GM18517 (cell line): Measurements from ENCODE around the gene NLRP1.
"Not testable (repeated sequence)": the region's sequence is repeated elsewhere in the genome, so short reads cannot be mapped to it uniquely, and the experiment has no call there.

ENCODE experiments used
- ATAC-seq: cut with Tn5 transposase; IDR thresholded peaks from one replicate; pipeline ENCODE4 v1.9.1; 2021; ENCODE audit warnings: mild to moderate bottlenecking, moderate library complexity; ENCODE audit not compliant: unreplicated experiment

Gene NLRP1

DNA sequence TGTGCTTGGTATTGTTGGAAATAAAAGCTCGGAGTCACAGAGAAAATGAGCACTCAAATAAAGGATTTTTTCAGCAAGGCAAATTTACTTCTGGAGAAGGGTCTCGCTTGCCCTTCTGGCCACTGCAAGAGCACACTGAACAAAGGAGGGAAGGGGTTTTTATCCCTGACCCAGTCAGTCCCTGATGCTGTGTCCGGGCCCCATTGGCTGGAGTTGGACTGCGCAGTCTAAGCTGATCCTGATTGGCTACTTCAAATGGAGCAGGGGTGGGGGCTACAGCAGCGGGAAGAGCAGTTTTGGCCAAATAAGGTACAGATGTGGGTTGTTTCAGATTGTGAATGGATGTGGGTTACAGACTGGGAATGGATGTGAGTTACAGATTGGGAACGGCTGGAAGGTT lies 4.3 kb upstream of the NLRP1 start:
- no peak for ATAC-seq

DNA sequence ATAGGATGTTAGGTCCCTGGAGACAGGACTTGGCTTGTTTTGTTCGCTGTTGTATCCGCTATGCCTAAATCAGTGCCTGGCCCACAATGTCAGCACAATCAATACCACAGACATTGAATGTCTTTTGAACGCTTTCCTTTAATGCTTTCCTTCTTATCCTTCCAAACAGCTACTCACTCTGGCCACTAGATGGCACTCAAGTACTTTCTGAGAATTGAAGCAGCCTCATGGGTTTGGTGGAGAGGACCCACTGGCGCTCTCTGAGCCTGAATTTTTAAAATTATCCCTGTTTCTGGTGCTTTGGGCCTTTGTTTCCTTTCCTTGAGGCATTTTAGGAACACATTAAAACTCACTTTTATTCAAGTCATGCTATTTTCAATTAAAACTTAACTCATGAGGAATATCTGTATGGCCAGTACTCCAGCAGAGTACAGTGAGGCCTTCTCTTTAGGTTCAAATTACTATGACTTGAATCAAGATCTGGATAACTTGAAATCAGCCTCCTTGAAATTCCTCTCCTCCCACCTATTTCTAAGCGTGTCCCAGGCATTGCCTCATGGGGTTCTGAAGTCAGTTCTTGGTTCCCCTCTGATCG lies 3.2 kb upstream of the NLRP1 start:
- no peak for ATAC-seq

- no peak for ATAC-seq
These were observed 1.7 kb upstream of the NLRP1 start for GRCh38 chr17:5585836-5586521.

- ATAC-seq: no peak
These were observed 1.0 kb upstream of the NLRP1 start for GRCh38 chr17:5585287-5585794.

DNA sequence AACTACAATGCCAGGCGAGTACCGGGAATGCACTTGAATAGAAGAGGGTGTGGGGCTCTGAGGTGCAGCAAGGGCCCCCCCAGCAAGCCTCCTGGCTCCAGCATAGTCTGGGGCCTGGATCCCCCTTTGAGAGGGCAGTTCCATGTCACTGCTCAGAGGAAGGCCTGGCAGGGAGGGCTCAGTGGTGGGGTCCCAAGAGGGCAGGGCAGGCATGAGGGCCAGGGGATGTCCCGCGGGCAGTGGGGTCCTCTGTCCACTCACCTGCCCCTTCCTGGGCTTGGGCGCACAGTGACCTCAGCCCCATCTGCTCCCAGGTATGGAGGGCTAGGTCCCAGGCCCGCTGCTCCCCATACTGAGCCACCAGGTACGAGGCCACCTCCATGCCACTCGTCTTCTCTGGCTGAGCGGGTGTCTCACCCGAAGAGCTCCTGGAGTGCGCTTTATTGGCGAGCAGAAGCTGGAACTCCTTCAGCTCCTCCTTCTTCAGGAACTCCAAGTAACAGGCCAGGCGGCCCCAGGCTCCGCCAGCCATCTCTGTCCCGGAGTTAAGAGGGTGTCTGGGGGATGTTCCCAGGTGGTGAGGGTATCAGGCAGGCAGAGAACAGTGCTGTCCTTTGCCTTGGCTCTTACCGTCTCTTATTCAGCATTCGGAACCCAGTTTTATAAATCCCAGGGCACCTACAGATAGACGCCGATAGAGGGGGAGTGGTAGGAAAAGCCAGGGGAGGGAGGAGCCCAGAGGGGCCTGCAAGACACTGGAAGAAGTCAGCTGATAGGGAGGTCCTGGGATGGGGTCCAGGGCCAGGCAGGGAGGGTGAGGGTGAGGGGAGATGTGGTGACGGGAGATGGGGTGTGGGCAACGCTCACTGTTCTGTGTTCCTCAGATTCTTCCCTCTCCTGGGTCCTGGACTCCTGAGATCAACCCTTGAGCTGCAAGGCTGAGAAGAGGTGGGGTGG lies 605 bp downstream of the NLRP1 start:
- no peak for ATAC-seq

- ATAC-seq: no peak
These were observed 1.8 kb downstream of the NLRP1 start for GRCh38 chr17:5582209-5583185.

GRCh38 chr17:5581655-5582054 lies 2.7 kb downstream of the NLRP1 start:
- no peak for ATAC-seq

DNA sequence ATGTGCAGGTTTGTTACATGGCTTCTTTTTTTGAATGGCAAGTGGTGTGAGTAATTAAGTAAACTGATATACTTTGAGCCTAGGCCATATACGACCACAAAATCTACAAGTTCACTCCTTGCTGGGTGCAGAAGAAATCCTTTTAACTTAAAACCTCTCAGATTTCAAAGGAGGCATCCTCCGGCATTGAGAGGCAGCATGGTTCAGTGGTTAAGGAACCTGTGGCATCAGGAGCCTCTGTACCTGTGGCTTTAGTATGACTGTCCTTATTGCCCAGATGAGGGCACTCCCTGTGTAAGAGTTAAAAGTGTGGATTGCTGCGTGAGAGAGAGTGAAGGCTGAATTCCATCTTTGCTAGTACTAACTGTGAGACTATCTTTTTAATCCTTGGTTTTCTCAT lies 3.3 kb downstream of the NLRP1 start:
- no peak for ATAC-seq

DNA sequence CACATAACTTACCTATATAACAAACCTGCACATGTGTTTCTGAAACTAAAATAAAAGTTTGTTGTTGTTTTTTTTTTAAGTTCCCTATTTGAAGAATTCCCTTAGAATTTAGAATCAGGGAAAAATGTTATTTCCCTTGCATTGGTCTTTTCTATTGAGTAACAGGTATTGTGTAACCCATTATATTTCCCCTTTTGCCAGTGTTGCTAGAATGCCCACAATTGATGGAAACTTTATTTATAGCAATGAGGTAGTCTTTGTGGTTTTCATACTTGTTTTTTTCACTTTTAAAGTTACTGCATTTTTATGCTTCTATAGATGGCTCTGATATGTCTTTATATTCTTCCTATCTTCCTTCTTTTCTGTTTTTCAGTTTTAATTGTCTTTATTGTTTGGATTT lies 3.9 kb downstream of the NLRP1 start:
- ATAC-seq: no peak

DNA sequence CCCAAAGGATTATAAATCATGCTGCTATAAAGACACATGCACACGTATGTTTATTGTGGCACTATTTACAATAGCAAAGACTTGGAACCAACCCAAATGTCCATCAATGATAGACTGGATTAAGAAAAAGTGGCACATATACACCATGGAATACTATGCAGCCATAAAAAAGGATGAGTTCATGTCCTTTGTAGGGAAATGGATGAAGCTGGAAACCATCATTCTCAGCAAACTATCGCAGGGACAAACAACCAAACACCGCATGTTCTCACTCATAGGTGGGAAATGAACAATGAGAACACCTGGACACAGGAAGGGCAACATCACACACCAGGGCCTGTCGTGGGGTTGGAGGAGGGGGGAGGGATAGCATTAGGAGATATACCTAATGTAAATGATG lies 5.5 kb downstream of the NLRP1 start:
- ATAC-seq: not testable (repeated sequence)

DNA sequence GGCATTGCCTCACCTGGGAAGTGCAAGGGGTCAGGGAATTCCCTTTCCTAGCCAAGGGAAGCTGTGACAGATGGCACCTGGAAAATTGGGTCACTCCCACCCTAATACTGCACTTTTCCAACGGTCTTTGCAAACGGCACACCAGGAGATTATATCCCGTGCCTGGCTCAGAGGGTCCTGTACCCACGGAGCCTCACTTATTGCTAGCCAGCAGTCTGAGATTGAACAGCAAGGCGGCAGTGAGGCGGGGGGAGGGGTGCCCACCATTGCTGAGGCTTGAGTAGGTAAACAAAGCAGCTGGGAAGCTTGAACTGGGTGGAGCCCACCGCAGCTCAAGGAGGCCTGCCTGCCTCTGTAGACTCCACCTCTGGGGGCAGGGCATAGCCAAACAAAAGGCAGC lies 11.3 kb downstream of the NLRP1 start:
- not testable (repeated sequence) for ATAC-seq

DNA sequence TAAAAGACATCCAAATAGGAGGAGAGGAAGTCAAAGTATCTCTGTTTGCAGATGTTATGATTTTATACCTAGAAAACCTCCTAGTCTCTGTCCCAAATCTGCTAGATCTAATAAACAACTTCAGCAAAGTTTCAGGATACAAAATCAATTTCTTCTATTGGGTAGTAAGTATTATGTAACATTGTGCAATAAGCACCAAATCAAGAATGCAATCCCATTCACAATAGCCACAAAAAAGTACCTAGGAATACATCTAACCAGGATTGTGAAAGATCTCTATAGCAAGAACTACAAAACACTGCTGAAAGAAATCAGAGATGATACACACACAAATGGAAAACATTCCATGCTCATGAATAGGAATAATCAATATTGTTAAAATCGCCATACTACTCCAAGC lies 13.0 kb downstream of the NLRP1 start:
- ATAC-seq: no peak

DNA sequence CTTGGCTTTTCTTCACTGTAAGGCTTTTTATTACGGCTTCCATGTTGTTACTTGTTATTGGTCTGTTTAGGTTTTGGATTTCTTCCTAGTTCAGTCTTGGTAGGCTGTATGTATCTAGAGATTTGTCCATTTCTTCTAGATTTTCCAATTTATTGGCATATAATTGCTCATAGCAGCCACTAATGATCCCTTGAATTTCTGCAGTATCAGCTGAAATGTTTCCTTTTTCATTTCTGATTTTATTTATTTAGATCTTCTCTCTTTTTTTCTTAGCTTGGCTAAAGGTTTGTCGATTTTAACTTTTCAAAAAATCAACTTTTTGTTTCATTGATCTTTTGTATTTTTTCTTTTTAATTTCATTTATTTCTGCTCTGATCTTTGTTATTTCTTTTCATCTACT lies 18.5 kb downstream of the NLRP1 start:
- no peak for ATAC-seq

- ATAC-seq: no peak
These were observed 20.9 kb downstream of the NLRP1 start for GRCh38 chr17:5563456-5563855.

GRCh38 chr17:5562661-5563360 lies 21.5 kb downstream of the NLRP1 start:
- ATAC-seq: no peak

DNA sequence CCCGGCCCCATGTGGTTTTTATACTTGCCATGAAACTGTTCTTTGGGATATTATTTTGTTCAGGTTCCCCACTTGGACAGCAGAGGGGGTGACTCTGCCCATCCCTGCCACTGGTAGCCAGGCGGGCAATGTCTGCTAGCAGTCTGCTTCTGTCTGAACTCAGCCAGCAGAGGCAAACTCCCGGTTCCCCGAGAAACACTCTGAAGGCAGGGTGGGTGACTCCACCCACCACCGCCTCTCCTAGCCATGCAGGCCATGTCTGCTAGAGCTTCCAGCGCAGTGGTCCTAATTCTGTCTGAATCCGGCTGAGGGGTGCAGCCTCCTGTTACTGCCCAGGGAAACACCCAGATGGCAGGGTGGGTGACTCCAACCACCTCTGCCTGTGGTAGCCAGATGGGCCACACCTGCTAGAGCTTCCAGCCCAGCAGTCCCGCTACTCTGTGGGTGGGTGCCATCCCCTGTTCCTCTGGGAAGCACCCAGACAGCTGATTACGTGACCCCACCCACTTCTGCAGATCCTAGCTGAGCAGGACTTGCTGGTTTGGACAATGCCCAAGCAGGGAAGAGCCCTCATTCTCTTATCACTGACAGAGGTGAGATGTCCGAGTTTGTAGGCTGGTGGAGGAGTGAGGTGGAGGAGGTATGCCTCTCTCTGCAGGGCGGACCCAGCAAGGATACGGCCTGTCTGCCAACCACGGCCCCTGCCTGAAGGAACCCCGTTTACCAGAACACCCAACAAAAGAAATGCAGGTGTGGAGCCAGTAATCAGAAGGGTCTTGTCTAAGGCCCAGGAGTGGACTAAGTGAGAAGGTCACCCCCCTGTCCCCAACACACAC lies 22.4 kb downstream of the NLRP1 start:
- ATAC-seq: no peak

- no peak for ATAC-seq
These were observed 23.8 kb downstream of the NLRP1 start for GRCh38 chr17:5560361-5560988.
